ENCODE results near the gene CTDSPL. TPM values are rescaled to one million over a fixed set of nuclear protein-coding genes. Genes with fewer than 3 reads are reported as not detected.

CTDSPL gene
- total RNA-seq, 1 donor: 37.4 TPM

DNA sequence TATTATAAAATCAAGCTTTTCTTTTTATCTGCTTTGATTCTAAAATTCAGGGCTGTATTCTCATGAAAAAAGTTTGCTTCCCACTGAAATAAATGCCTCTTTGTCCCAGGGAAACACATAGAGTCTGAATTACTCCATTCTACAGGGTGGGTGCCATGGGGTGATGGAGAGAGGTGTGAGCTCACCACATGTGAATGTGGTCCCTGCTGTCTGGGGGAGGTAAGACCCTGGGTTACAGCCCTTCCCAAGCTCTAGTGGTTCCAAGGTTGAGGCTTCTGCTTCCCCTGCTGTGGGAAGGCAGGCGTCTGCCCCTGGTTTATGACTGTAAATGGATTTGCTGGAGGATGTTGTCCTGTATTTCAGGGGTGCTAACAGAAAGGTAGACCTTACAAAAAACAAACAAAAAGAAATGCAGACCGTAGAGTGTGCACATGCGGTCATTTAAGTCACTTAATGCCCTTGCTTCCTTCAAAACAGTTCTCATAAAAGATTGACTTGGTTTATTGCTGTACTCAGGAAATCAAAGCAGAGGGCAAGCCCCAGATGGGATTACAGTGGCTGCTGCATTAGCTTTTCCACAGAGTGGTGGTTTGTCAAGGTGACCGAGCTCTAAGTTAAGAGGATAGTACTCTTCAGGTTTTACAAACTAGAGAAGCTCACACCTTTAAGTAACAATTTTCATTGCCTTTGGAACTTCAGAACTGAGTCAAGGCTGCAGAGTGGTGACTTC, 49.2 kb downstream of the CTDSPL start:
- no peak for DNase-seq (ENCODE audit: low read depth in 2 of 3, low spot score in 2 of 3)

DNA sequence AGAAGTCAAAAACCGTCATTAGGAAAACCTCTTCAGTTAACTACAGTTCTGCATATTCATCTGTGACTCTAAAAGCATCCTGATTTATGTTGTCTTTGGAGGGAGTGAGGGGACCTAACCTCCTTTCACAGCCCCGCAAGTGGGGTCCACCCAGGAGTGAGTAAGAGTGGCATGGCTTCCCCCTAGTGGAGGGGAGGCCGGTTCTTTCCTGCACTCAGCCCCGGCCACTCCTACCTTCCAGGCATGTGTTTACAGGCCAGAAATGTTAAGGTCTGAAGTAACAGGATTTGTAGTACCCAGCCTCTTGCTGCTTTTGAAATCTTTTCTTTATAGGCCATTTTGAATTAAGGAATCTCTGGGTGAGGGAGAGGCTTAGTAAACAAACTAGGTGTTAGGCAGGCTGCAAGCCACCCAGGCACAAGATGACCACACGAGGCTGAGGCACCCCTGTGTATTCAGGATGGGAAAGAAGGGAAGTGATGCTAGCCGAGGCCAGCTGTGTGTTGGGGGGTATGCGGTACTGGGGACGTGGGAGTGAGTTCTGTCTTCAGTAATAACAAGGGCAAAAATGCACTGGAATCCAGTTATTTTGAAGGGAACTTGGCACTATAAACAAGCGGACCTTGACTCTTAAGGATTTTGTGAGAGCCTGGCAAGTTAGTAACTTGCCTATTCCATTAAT, 50.5 kb downstream of the CTDSPL start:
- DNase-seq (ENCODE audit: low read depth in 2 of 3, low spot score in 2 of 3): peak in 2 of 3 donors; percentile 67 to 72

DNA sequence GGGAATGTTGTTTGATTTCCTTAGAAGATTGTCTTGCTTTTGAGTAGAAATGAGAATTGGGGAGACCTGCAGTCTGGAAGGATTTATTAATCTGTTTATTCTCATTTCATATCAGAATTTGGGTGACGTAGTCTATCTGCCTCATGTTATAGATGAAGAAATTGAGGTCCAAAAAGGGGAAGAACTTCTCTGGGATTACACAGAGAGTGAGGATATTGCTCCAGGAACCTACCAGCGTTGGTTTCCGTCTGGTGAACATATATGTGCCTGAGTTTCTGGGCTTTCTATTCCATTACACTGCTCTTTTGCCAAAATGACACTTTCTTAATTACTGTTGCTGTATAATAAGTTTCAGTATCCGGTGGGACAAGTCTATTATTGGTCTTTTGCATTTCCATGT, 51.8 kb downstream of the CTDSPL start:
- no peak for DNase-seq (ENCODE audit: low read depth in 2 of 3, low spot score in 2 of 3)

DNA sequence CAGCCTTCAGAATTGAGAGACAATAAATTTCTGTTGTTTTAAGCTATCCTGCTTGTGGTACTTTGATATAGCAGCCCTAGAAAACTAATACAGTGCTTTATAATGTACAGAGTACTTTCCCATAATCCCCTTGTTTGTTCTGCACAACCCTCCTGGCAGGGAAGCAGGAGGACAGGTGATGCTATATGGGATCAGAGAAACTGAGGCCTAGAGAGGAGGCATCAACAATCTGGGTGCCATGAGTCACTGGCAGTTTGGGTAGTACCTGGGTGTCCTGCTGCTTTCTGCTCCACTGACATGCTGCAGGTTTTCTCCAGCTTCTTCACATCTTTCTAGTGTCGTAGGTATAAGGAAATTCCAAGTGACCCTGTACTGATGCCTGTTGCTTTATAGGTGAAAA, 55.0 kb downstream of the CTDSPL start:
- DNase-seq (ENCODE audit: low read depth in 2 of 3, low spot score in 2 of 3): no peak

- no peak for DNase-seq (ENCODE audit: low read depth in 2 of 3, low spot score in 2 of 3)
Observed at GRCh38 chr3:37918627-37919026, 56.9 kb downstream of the CTDSPL start.

- no peak for DNase-seq (ENCODE audit: low read depth in 2 of 3, low spot score in 2 of 3)
Observed at GRCh38 chr3:37920156-37920699, 58.5 kb downstream of the CTDSPL start.

DNA sequence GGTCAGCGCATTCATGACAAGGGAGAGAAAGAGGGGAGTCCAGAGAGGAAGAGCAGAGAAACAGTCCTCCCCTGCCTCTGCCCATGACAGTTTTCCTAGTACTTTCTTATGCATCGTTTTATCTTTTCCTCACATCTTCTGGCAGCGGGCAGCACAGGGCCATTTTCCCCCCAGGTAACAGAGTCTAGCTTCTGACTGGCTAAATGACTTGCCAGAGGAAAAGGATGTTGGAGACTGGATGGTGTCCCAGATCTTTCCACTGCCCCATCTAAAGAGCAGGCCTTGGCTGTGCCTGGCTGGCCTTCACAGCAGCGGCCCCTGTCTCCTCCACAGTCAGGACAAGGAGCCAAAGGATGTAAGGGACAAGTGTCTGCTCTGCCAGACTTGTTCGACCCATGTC, 59.3 kb downstream of the CTDSPL start:
- DNase-seq (ENCODE audit: low read depth in 2 of 3, low spot score in 2 of 3): no peak

GRCh38 chr3:37922721-37923568, 61.3 kb downstream of the CTDSPL start:
- DNase-seq (ENCODE audit: low read depth in 2 of 3, low spot score in 2 of 3): peak in 2 of 3 donors; percentile 79 to 91

GRCh38 chr3:37923569-37924040, 61.9 kb downstream of the CTDSPL start:
- DNase-seq (ENCODE audit: low read depth in 2 of 3, low spot score in 2 of 3): no peak

DNA sequence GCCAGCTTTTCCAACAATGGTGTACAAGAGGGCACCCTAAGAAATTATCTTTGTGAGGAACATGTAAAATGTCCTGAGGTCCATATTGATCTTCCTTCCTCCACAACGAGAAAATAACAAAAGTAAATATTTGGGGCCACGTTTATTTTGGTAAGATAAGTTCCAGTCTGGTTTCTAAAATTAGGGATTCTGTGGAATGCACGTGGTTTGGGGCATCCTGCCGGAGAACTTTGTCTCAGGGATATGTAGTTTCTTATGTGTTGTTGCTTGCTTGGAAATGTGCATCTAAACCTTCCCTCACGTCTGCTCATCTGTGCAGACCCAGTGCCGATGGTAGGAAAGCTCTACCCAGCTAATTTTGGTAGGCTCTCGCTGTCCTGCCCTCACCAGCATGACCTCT, 62.8 kb downstream of the CTDSPL start:
- no peak for DNase-seq (ENCODE audit: low read depth in 2 of 3, low spot score in 2 of 3)

GRCh38 chr3:37925157-37925556, 63.5 kb downstream of the CTDSPL start:
- no peak for DNase-seq (ENCODE audit: low read depth in 2 of 3, low spot score in 2 of 3)

DNA sequence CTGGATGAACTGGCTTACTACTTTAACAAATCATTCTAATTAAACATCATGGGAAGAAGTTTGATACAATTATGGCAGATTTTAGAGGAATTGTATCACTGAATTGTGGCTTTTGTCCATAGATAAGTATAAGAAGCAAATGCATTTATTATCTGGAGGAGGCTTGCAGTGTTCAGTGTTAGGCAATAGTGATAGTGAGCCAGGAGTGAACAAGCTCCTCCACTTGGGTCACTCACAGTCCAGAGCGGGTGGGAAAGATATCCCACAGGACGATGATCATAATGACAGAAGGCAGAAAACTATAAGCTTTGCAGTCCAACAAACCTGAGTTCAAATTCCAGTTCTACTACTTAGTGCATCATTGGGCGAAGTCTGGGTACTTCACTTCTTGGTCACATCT, 64.9 kb downstream of the CTDSPL start:
- no peak for DNase-seq (ENCODE audit: low read depth in 2 of 3, low spot score in 2 of 3)

GRCh38 chr3:37930495-37930894, 68.8 kb downstream of the CTDSPL start:
- DNase-seq (ENCODE audit: low read depth in 2 of 3, low spot score in 2 of 3): no peak

- DNase-seq (ENCODE audit: low read depth in 2 of 3, low spot score in 2 of 3): no peak
Observed at GRCh38 chr3:37932505-37932904, 70.8 kb downstream of the CTDSPL start.

DNA sequence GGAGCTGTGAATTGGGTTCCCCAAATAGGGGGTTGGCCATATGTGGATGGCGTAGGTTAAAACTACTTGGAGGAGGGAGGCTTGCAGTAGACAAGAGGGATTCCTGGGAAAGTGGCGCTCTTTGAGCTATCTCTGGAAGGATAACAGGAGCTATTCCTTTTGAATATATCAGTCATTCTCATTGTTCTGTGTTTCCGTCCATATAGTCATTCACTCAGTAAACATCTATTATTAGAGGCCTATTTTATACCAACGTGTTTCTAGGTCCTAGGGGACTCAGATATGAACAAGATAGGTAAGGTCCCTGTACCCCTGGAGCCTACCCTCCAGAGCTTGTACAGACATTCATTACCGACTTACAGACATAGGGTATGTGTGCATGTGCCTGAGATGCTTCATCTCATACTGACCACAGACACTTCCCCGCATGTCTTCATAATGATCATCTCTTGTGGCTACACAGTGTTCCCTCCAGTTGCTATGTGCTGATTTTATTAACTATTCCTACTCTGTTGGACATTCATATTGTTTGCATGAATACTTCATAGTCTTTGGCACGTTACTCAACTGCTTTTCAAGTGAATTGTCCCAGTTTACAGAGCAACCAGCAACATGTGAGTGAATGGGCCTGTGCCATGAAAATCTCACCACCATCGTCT, 73.1 kb downstream of the CTDSPL start:
- no peak for DNase-seq (ENCODE audit: low read depth in 2 of 3, low spot score in 2 of 3)

DNA sequence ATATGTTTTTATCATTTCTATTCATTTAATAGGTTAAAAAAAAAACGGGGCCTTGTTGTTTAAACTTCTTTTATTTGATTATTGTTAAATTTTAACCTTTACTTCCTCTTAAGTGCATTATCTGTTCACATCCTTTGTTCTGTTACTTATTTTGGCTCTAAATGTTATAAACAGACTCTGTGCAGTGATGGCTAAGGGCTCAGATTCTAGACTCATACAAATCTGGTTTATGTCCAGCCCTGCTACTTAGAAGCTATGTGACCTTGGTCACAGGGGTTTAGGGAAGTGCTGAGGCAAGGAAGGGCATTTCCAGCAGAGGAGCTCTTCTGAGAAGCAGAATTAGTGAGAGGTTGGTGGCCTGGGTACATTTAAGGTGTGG, 73.6 kb downstream of the CTDSPL start:
- peak in 1 of 3 donors; percentile 9 for DNase-seq (ENCODE audit: low read depth in 2 of 3, low spot score in 2 of 3)

GRCh38 chr3:37935756-37936666, 74.3 kb downstream of the CTDSPL start:
- DNase-seq (ENCODE audit: low read depth in 2 of 3, low spot score in 2 of 3): no peak

DNA sequence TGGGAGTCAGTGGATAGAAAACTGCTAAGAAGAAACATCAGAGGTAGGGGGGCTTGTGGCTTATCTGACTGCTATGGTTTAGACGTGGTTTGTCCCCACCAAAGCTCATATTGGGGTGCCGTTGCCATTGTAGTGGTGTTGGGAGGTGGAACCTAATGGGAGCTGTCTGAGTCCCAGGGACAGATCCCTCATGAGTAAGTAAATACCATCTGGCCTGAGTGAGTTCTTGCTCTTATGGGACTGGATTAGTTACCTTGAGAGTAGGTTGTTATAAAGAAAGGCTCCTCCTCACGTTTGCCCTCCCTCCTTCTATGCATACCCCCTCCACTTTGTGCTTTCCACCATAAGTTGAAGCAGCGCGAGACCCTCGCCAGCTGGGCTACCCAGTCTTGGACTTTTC, 75.5 kb downstream of the CTDSPL start:
- no peak for DNase-seq (ENCODE audit: low read depth in 2 of 3, low spot score in 2 of 3)

DNA sequence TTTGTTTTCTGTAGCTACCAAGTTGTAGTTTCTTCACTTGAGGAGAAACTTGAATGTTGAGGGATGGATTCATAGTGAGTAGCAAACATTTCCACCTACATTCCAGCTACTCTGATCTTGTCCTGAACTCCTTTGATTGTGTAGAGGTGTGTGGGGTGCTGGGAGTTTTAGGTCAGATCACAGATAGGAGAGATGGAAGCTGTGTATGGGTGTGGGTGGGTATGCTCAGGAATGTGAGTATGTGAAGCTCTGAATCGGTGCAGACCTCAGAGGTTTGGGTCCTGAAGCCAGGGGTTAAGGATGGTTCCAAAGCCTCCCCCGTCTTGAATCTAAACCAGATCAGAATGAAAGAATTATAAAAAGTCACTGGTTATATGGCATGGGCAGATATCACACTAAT, 76.3 kb downstream of the CTDSPL start:
- no peak for DNase-seq (ENCODE audit: low read depth in 2 of 3, low spot score in 2 of 3)
